Naive thymus-derived CD4-positive, alpha-beta T cell (primary cell): Measurements from ENCODE around the gene ANKHD1. TPM values are rescaled to one million over a fixed set of nuclear protein-coding genes. Genes with fewer than 3 reads are reported as not detected.

Source experiments
- ATAC-seq: fragments of 150-1000 bp; cut with Tn5 transposase; 2 replicates; pipeline ENCODE4 v1.10.0; 2021; ENCODE audit warnings: mild to moderate bottlenecking, moderate library complexity
- CTCF ChIA-PET: fragments of 350-600 bp; sonication (Branson Sonifier 250); formaldehyde crosslinking; loops from one replicate; lab custom pipeline; 2021; ENCODE audit warnings: antibody characterized with exemption; lab: Charles Lee
- POLR2A ChIA-PET: fragments of 350-600 bp; sonication (Branson Sonifier 250); formaldehyde crosslinking; loops from one replicate; lab custom pipeline; 2021; ENCODE audit warnings: antibody characterized with exemption, inconsistent platforms; lab: Charles Lee
- DNase-seq, 9 donors: peaks; one replicate each; pipeline versions ENCODE4 v3.0.0 to v3.0.0-alpha.2; 2020 to 2022; ENCODE audit warnings: mixed read lengths in 1 of 9
- H3K27ac ChIP-seq: one replicate; pipeline ENCODE4 v1.7.0; 2013; ENCODE audit warnings: mild to moderate bottlenecking, low read depth, low read length, moderate library complexity
- H3K27me3 ChIP-seq, 2 donors: one replicate each; pipeline ENCODE4 v1.7.0; 2013; ENCODE audit warnings: low read length in 2 of 2, mild to moderate bottlenecking in 2 of 2, moderate library complexity in 2 of 2; ENCODE audit not compliant: control insufficient read depth in 2 of 2, insufficient read depth in 2 of 2
- H3K36me3 ChIP-seq, 3 experiments: 1 replicate in 2 of 3; 2 replicates in 1 of 3; pipeline ENCODE4 v1.7.0; 2013; ENCODE audit warnings: low read length in 3 of 3, mild to moderate bottlenecking in 3 of 3, moderate library complexity in 1 of 3; ENCODE audit not compliant: insufficient read depth in 3 of 3, control insufficient read depth in 2 of 3
- H3K4me1 ChIP-seq, 2 donors: one replicate each; pipeline ENCODE4 v1.7.0; 2013; ENCODE audit warnings: low read length in 2 of 2, mild to moderate bottlenecking in 2 of 2, moderate library complexity in 1 of 2; ENCODE audit not compliant: control insufficient read depth in 2 of 2, insufficient read depth in 2 of 2
- H3K4me3 ChIP-seq: 2 replicates; pipeline ENCODE4 v1.7.0; 2013; ENCODE audit warnings: mild to moderate bottlenecking, low read length
- H3K9me3 ChIP-seq, 3 experiments: 1 replicate in 2 of 3; 2 replicates in 1 of 3; pipeline ENCODE4 v1.7.0; 2013; ENCODE audit warnings: low read length in 3 of 3; ENCODE audit not compliant: control insufficient read depth in 2 of 3
- H3K27ac Mint-ChIP-seq, 9 donors: one replicate each; pipeline ENCODE4 v1.8.0; 2020 to 2022; ENCODE audit warnings: mixed read lengths in 9 of 9, mild to moderate bottlenecking in 8 of 9, moderate library complexity in 5 of 9, inconsistent platforms in 2 of 9
- H3K27me3 Mint-ChIP-seq, 5 donors: one replicate each; pipeline ENCODE4 v1.8.0; 2021 to 2022; ENCODE audit warnings: mixed read lengths in 5 of 5, mild to moderate bottlenecking in 1 of 5
- H3K36me3 Mint-ChIP-seq, 5 donors: one replicate each; pipeline ENCODE4 v1.8.0; 2020 to 2022; ENCODE audit warnings: mixed read lengths in 5 of 5, mild to moderate bottlenecking in 3 of 5, inconsistent platforms in 1 of 5
- H3K4me1 Mint-ChIP-seq, 7 donors: one replicate each; pipeline ENCODE4 v1.8.0; 2020 to 2022; ENCODE audit warnings: mixed read lengths in 7 of 7, mild to moderate bottlenecking in 3 of 7, inconsistent platforms in 1 of 7
- H3K4me3 Mint-ChIP-seq, 10 donors: one replicate each; pipeline ENCODE4 v1.8.0; 2020 to 2022; ENCODE audit warnings: mild to moderate bottlenecking in 10 of 10, mixed read lengths in 10 of 10, moderate library complexity in 6 of 10, inconsistent platforms in 2 of 10
- H3K9me3 Mint-ChIP-seq, 11 donors: one replicate each; pipeline ENCODE4 v1.8.0; 2020 to 2022; ENCODE audit warnings: mixed read lengths in 11 of 11, mild to moderate bottlenecking in 4 of 11, inconsistent platforms in 1 of 11, moderate library complexity in 1 of 11
- intact Hi-C, 2 donors: fragments of 100-400 bp; cut with micrococcal nuclease; formaldehyde crosslinking; loops; one replicate each; pipeline ENCODE4 v1.15.1; 2023
- polyA plus RNA-seq, 2 donors: library from polyadenylated mRNA; unstranded; fragments of 300-500 nt; fragmentation: Illumina TruSeq; gene quantifications; one replicate each; pipeline ENCODE4 v1.2.3, GENCODE V29; 2021
- total RNA-seq, 6 experiments: library from RNA in 5 of 6; stranded (reverse) in 5 of 6; gene quantifications; 1 replicate in 5 of 6; 2 replicates in 1 of 6; pipeline ENCODE4 v1.2.3 and lab custom pipeline; 2021 to 2026

The ANKHD1 gene
- total and polyA plus RNA-seq, 7 experiments from 2014 or later: 63.1 to 240 (median 203) TPM

DNA sequence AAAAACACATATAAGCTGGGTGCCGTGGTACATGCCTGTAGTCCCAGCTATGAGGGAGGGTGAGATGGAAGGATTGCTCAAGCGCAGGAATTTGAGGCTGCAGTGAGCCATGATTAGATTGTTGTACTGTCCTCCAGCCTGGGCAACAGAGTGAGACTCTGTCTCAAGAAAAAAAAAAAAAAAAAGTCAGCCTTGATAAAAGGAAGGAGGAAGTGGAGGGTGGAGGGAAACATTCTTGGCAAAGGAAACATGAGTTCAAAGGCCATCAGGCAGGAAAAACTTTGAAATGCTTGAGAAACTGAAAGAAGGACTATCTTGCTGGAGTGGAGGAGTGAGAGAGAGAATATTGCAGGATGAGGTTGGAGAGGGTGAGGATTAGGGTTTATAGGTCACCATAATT lies 18.3 kb upstream of the ANKHD1 start:
- H3K36me3 Mint-ChIP-seq: no peaks in the 10 kb centered on the region
- no peaks in the 10 kb centered on the region for H3K9me3 ChIP-seq
- ChIA-PET CTCF (no interaction called here), POLR2A (no interaction called here)
- H3K4me3 Mint-ChIP-seq: no peak overlapping the region
- no peaks in the 10 kb centered on the region for H3K27me3 Mint-ChIP-seq
- H3K4me1 Mint-ChIP-seq: peaks cover 3 to 11% (median 9%) of the 10 kb centered on the region in 7 donors
- H3K36me3 ChIP-seq: no peaks in the 10 kb centered on the region
- H3K27ac ChIP-seq: no peak overlapping the region
- H3K9me3 Mint-ChIP-seq: peaks cover 0 to 1% (median 0%) of the 10 kb centered on the region in 11 donors
- no peaks in the 10 kb centered on the region for H3K4me1 ChIP-seq
- no peaks in the 10 kb centered on the region for H3K27me3 ChIP-seq
- ATAC-seq (no peak), DNase-seq (no peak)
- intact Hi-C loops: no loop called here
- H3K27ac Mint-ChIP-seq: no peak overlapping the region
- no peak overlapping the region for H3K4me3 ChIP-seq

DNA sequence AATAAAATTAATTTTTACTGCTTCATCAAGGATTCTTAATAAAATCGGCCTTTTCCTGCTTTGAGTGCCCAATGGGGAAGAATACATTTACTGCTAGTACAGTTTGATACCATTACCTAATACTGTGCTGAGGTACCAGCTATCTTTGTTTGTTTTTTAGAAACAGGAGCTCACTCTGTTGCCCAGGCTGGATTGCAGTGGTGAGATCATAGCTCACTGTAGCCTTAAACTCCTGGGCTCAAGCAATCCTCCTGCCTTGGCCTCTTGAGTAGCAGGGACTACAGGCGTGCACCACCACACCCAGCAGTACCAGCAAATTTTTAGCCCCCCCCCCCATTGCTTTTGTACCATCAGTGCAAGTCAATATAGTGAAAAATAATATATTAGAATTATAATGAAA lies 13.6 kb upstream of the ANKHD1 start:
- CTCF ChIA-PET: no interaction called here
- POLR2A ChIA-PET: interaction anchor here (2.1 kb wide), 1 partner anchor 14 kb away, joined by 10 read pairs; the partner anchor contains the start of gene ANKHD1
- H3K27me3 ChIP-seq: no peaks in the 10 kb centered on the region
- H3K4me3 Mint-ChIP-seq: no peak overlapping the region
- no peak overlapping the region for H3K27ac ChIP-seq
- H3K4me1 ChIP-seq: no peaks in the 10 kb centered on the region
- H3K9me3 ChIP-seq: no peaks in the 10 kb centered on the region
- H3K27me3 Mint-ChIP-seq: no peaks in the 10 kb centered on the region
- intact Hi-C loops: no loop called here
- ATAC-seq (no peak), DNase-seq (no peak)
- no peak overlapping the region for H3K4me3 ChIP-seq
- peaks cover 0 to 5% (median 0%) of the 10 kb centered on the region in 5 donors for H3K36me3 Mint-ChIP-seq
- no peaks in the 10 kb centered on the region for H3K9me3 Mint-ChIP-seq
- no peak overlapping the region for H3K27ac Mint-ChIP-seq
- no peaks in the 10 kb centered on the region for H3K36me3 ChIP-seq
- H3K4me1 Mint-ChIP-seq: peaks cover 3 to 9% (median 6%) of the 10 kb centered on the region in 7 donors

DNA sequence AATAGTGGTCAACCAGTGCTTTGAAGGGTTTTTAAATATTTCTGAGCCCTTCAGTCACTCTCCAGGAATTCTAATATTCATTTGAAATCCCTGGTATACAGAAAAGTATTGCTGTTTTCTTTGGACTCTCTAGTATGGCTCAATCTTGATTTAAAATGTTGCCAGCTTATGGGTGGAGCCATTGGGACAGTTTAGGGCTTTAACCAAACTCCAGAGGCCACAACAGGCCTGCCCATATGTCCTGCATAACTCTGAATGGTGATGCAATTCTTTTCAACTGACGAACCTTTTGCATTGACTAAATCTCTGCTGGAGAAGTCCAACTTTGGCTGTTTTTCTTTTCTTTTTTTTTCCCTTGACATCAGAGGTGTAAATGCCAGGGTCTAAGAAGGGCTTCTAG lies 10.3 kb upstream of the ANKHD1 start:
- ChIA-PET POLR2A (interaction anchor here (0.7 kb wide), 1 partner anchor 10 kb away, joined by 3 read pairs; the partner anchor contains the start of gene ANKHD1), CTCF (no interaction called here)
- Histone ChIP-seq H3K9me3 (no peaks in the 10 kb centered on the region), H3K4me1 (no peaks in the 10 kb centered on the region), H3K36me3 (no peaks in the 10 kb centered on the region), H3K27ac (no peak overlapping the region), H3K4me3 (no peak overlapping the region), H3K27me3 (no peaks in the 10 kb centered on the region)
- no peaks in the 10 kb centered on the region for H3K27me3 Mint-ChIP-seq
- ATAC-seq (no peak), DNase-seq (no peak)
- no peak overlapping the region for H3K4me3 Mint-ChIP-seq
- peaks cover 0 to 10% (median 0%) of the 10 kb centered on the region in 7 donors for H3K4me1 Mint-ChIP-seq
- peaks cover 0 to 7% (median 0%) of the 10 kb centered on the region in 5 donors for H3K36me3 Mint-ChIP-seq
- intact Hi-C loops: no loop called here
- no peak overlapping the region for H3K27ac Mint-ChIP-seq
- H3K9me3 Mint-ChIP-seq: no peaks in the 10 kb centered on the region

DNA sequence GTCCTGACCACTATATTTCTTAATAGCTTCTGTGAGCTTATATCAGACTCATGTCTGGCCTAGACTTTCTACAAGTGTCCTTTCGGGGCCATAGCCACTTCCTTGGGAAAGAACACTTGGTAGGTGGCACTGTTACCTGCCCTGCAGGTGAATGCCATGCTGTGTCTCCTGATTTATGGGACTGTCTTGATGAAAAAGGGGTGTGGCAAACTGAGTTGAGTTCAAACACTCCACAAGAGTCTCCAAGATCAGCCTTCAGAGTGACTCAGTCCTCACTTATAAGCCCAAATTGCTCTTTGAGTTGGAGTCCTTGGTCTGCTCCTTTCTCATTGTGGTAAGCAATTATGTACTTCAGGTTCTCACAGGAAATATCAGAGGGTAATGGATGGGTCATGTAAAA lies 9.9 kb upstream of the ANKHD1 start:
- Histone ChIP-seq H3K4me1 (no peaks in the 10 kb centered on the region), H3K4me3 (no peak overlapping the region), H3K36me3 (no peaks in the 10 kb centered on the region), H3K27me3 (no peaks in the 10 kb centered on the region), H3K9me3 (no peaks in the 10 kb centered on the region), H3K27ac (no peak overlapping the region)
- H3K27me3 Mint-ChIP-seq: no peaks in the 10 kb centered on the region
- H3K36me3 Mint-ChIP-seq: peaks cover 0 to 7% (median 0%) of the 10 kb centered on the region in 5 donors
- ChIA-PET POLR2A (interaction anchor here (0.7 kb wide), 1 partner anchor 9 kb away, joined by 3 read pairs; the partner anchor contains the start of gene ANKHD1), CTCF (no interaction called here)
- ATAC-seq (no peak), DNase-seq (no peak)
- H3K9me3 Mint-ChIP-seq: no peaks in the 10 kb centered on the region
- no peak overlapping the region for H3K4me3 Mint-ChIP-seq
- peaks cover 0 to 10% (median 0%) of the 10 kb centered on the region in 7 donors for H3K4me1 Mint-ChIP-seq
- intact Hi-C loops: no loop called here
- H3K27ac Mint-ChIP-seq: no peak overlapping the region

DNA sequence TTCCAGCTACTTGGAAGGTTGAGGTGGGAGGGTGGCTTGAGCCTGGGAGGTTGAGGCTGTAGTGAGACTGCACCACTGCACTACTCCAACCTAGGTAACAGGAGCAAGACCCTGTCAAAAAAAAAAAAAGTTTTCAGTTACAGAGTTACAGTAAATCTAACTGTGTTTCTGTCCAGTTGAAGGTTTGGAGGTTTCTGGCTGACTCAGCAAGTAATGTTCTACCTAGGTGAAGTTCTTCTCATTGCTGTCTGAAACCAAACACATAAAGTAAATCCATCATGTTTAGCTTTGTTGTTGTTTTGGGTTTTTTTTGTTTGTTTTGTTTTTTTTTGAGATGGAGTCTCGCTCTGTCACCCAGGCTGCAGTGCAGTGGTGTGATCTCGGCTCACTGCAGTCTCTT lies 7.9 kb upstream of the ANKHD1 start:
- Histone ChIP-seq H3K4me1 (no peaks in the 10 kb centered on the region), H3K4me3 (no peak overlapping the region), H3K27me3 (no peaks in the 10 kb centered on the region), H3K27ac (no peak overlapping the region), H3K36me3 (no peaks in the 10 kb centered on the region), H3K9me3 (no peaks in the 10 kb centered on the region)
- no peak overlapping the region for H3K27ac Mint-ChIP-seq
- H3K4me3 Mint-ChIP-seq: no peak overlapping the region
- DNase-seq (no peak), ATAC-seq (no peak)
- H3K9me3 Mint-ChIP-seq: no peaks in the 10 kb centered on the region
- no peaks in the 10 kb centered on the region for H3K27me3 Mint-ChIP-seq
- H3K4me1 Mint-ChIP-seq: peaks cover 0 to 10% (median 0%) of the 10 kb centered on the region in 7 donors
- intact Hi-C loops: no loop called here
- ChIA-PET CTCF (interaction anchor here (0.7 kb wide), 1 partner anchor 318 kb away, joined by 3 read pairs; no protein-coding TSS in a partner anchor), POLR2A (no interaction called here)
- peaks cover 0 to 7% (median 0%) of the 10 kb centered on the region in 5 donors for H3K36me3 Mint-ChIP-seq

DNA sequence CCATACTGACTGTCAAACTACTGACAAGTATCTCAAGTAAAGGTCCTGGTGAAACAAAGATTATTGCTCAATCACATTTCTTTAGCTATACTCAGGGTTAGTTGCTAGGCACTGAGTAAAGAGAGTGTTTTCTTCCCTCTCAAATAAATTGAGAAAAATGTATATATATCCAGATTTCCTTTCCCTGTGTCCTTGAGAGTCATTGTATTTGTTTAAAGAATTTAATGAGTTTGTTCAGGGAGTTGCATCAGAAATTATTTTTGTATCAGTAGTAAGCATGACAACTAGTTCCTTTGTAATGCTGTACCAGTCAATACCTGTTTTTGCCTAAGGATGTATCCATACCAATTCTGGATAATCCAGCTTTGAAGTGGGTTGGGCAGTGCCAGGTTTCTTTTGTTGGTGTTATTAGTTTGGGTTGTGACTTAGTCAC lies 3.2 kb upstream of the ANKHD1 start:
- Mint-ChIP-seq H3K36me3 (peaks cover 0 to 4% (median 0%) of the 10 kb centered on the region in 5 donors), H3K4me3 (no peak overlapping the region), H3K9me3 (no peaks in the 10 kb centered on the region), H3K4me1 (peaks cover 8 to 20% (median 17%) of the 10 kb centered on the region in 7 donors), H3K27ac (no peak overlapping the region), H3K27me3 (no peaks in the 10 kb centered on the region)
- ATAC-seq (no peak), DNase-seq (no peak)
- Histone ChIP-seq H3K4me1 (peaks cover 6 to 11% of the 10 kb centered on the region in 2 donors), H3K36me3 (peaks cover 0 to 14% (median 0%) of the 10 kb centered on the region in 3 experiments), H3K27ac (no peak overlapping the region), H3K9me3 (no peaks in the 10 kb centered on the region), H3K4me3 (no peak overlapping the region), H3K27me3 (no peaks in the 10 kb centered on the region)
- CTCF ChIA-PET: interaction anchor here (1.7 kb wide), 1 partner anchor 25 kb away, joined by 3 read pairs; no protein-coding TSS in a partner anchor
- intact Hi-C loops: no loop called here
- POLR2A ChIA-PET: interaction anchor here (1.0 kb wide), 1 partner anchor 313 kb away, joined by 3 read pairs; no protein-coding TSS in a partner anchor
